GM12891 (cell line): ENCODE measurements around the gene IMMP2L.

ENCODE experiments used
- POLR2A ChIP-seq: IDR thresholded peaks from 2 replicates; pipeline ENCODE4 v1.6.1; 2011; ENCODE audit warnings: low read depth, low read length, control low read depth
- TAF1 ChIP-seq: IDR thresholded peaks from 2 replicates; pipeline ENCODE4 v1.6.1; 2011; ENCODE audit warnings: low read depth, low read length, control low read depth

DNA sequence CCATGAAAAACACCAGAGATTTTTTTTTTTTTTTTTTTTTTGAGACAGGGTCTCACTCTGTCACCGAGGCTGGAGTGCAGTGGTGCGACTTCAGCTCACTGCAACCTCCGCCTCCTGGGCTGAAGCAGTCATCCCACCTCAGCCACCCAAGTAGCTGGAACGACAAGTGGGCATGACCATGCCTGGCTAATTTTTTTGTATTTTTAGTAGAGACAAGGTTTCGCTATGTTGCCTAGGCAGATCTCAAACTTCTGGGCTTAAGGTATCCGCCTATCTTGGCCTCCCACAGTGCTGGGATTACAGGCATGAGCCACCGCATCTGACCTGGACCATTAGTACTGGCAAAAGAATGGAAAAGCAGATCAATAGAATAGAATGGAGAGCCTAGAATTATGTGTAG, 530.4 kb downstream of the IMMP2L start:
- TF ChIP-seq POLR2A (no peak), TAF1 (no peak)
